ENCODE data around the gene REN.

The REN gene

DNA sequence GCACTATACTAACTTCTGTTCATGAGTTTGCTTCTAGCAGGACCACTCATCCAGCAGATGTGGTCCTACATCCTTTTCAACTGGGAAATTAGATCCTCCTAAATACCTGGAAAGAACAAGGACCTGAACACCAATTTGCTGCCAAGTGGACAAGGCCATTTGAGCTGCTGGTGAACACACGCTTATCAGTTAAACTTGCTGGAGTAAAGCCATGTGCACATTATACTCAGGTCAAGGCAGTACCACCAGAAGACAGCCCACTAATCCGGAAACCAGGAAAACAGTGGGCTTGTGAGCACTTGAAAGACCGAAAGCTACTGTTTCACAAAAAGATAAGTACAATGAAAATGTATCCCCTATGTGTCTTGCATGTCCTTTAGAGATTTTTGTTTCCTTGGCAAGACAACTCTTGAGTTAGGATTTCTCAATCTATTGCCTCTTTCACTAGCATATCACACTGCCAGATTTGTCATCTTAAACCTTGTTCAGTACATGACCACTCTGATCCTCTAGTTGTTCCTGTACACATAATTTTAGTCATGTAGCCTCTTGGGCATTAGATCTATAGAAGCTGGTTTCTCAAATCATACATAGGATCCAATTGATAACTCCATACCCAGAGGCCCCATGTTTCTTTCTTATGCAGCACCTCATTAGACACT, 4.5 kb upstream of the REN start:
- H3K4me3 ChIP-seq (ENCODE audit: low read length): no peak overlapping the region
- DNase-seq (ENCODE audit: low read depth): no peak
- TF ChIP-seq, protein P1, sequence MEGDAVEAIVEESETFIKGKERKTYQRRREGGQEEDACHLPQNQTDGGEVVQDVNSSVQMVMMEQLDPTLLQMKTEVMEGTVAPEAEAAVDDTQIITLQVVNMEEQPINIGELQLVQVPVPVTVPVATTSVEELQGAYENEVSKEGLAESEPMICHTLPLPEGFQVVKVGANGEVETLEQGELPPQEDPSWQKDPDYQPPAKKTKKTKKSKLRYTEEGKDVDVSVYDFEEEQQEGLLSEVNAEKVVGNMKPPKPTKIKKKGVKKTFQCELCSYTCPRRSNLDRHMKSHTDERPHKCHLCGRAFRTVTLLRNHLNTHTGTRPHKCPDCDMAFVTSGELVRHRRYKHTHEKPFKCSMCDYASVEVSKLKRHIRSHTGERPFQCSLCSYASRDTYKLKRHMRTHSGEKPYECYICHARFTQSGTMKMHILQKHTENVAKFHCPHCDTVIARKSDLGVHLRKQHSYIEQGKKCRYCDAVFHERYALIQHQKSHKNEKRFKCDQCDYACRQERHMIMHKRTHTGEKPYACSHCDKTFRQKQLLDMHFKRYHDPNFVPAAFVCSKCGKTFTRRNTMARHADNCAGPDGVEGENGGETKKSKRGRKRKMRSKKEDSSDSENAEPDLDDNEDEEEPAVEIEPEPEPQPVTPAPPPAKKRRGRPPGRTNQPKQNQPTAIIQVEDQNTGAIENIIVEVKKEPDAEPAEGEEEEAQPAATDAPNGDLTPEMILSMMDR (conservative IDR thresholded peaks at IDR 0.05; ENCODE audit: low read depth, low read length): no peak

DNA sequence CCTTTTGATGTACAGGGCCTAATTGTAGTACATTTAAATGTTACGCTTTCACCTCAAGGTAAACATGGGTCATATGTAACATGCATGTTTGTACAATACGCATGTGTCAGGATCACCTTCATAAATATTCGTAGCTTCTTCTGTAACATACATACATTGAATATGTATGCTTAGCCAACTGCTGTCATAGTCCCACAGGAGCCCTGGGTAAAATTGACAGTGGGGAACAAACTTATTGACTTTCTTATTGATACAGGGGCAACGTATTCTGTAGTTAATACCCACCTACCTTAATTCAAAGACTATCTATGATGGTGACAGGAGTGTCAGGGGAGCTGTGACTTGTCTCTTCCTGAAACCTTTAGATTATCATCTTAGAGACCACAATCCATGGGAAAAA, 3.7 kb upstream of the REN start:
- no peak for DNase-seq (ENCODE audit: low read depth)
- no peak overlapping the region for H3K4me3 ChIP-seq (ENCODE audit: low read length)
- TF ChIP-seq, protein P1 (conservative IDR thresholded peaks at IDR 0.05; ENCODE audit: low read depth, low read length): no peak

DNA sequence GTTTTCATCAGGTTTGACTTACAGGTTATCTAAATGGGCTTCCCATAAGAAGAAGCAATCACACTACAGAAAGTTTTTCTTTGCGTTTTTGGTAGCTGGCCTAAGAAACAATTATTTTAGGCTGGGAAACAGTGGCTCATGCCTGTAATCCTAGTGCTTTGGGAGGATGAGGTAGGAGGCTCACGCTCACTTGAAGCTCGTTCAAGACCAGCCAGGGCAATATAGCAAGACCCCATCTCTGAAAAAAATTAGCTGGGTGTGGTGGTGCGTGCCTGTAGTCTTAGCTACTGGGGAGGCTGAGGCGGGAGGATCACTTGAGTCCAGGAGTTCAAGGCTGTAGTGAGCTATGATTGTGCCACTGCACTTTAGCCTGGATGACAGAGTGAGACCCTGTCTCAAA, 1.6 kb upstream of the REN start:
- no peak for DNase-seq (ENCODE audit: low read depth)
- H3K4me3 ChIP-seq (ENCODE audit: low read length): no peak overlapping the region
- TF ChIP-seq, protein P1 (conservative IDR thresholded peaks at IDR 0.05; ENCODE audit: low read depth, low read length): no peak

DNA sequence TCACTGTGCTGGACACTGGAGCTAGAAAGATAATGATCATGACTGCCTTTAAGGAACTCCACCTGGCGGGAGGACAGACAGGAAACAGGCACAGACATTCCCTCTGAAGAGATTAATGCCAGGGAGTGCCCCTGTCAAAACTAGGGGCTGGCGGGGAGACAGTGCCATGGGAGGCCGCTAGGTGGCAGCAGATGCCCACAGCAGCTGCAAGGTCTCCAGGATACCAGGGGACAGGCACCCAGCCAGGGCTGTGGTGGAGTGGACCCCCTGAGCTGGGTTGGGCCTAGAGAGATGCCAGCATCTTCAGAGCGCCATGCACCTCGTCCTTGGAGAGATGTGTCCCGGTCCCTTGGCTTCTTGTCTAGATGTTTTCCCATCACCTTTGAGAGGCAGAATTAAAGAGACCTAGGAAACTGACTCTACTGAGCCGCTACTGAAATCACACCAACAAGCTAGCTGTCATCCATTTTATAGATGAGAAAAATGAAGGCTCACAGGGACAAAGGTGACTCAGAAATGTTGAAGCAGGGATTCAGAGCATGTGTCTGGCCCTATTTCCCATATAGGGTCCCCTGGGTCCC, 3.6 kb downstream of the REN start:
- TF ChIP-seq, protein P1 (conservative IDR thresholded peaks at IDR 0.05; ENCODE audit: low read depth, low read length): peak; percentile 99
- H3K4me3 ChIP-seq (ENCODE audit: low read length): no peak overlapping the region
- DNase-seq (ENCODE audit: low read depth): no peak

DNA sequence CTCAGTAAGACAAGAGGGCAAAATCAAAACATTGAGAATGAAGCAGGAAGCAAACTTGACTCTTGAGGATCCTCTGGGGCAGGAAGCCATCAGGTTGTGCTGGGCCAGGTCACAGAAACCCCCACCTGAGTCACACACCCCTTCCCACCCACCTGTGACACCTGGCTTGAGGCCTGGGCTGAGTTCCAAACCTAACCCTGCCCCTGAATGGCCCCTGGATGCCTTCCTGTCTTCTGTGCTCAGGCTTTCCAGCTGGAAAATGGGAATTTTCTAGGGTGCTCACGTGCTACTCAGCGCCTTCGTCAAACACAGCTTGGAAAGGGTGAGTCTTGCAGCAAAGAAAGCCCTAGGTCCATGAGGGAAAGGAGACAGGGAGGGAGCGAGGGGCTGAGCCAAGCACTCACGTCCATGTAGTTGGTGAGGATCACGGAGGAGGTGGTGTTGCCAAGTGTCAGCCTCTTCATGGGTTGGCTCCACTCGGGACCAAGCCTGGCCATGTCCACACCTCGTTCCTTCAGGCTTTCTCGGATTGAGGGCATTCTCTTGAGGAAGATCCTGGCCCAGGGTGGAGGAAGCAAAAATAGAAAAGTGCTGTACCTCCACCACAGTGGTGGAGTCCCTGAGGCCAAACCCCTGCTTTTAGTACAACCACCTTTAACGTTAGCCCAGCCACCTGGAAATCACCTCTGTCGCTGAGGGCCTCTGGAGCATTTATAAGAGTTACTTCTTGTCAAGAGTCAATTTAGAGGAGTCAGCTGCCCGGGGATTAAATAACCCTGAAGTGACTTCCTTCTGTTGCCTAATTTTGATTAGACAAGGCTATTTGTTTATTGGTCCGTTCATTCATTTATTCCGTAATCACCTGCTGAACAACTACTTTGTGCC, 4.3 kb downstream of the REN start:
- TF ChIP-seq, protein P1 (conservative IDR thresholded peaks at IDR 0.05; ENCODE audit: low read depth, low read length): no peak
- no peak overlapping the region for H3K4me3 ChIP-seq (ENCODE audit: low read length)
- DNase-seq (ENCODE audit: low read depth): no peak

GRCh38 chr1:204157962-204158361, 8.2 kb downstream of the REN start:
- TF ChIP-seq, protein P1 (conservative IDR thresholded peaks at IDR 0.05; ENCODE audit: low read depth, low read length): no peak
- no peak for DNase-seq (ENCODE audit: low read depth)
- H3K4me3 ChIP-seq (ENCODE audit: low read length): no peak overlapping the region

All from retinal pigment epithelial cell (primary cell).